G401 (cell line): ENCODE data around the gene WASHC2C. TPM values are rescaled to one million over a fixed set of nuclear protein-coding genes. Genes with fewer than 3 reads are reported as not detected.
"Not testable (repeated sequence)": the region's sequence is repeated elsewhere in the genome, so short reads cannot be mapped to it uniquely, and the experiment has no call there.

Experiments
- DNase-seq: peaks from one replicate; pipeline ENCODE4 v3.0.0-alpha.2; 2015; ENCODE audit warnings: low spot score
- in situ Hi-C: cut with HindIII; loops from 2 replicates; pipeline ENCODE4 v1.10.0; 2016; ENCODE audit warnings: low sequenced_read_pairs, mixed read lengths
- total RNA-seq: library from RNA; depleted of rRNA; stranded (reverse); fragments of >200 nt; shearing (Covaris generic); gene quantifications from 2 replicates; pipeline ENCODE4 v1.2.3, GENCODE V29; 2014; rRNA removed

WASHC2C gene
- total RNA-seq, 1 experiment from 2014 or later, result 34.3 TPM

DNA sequence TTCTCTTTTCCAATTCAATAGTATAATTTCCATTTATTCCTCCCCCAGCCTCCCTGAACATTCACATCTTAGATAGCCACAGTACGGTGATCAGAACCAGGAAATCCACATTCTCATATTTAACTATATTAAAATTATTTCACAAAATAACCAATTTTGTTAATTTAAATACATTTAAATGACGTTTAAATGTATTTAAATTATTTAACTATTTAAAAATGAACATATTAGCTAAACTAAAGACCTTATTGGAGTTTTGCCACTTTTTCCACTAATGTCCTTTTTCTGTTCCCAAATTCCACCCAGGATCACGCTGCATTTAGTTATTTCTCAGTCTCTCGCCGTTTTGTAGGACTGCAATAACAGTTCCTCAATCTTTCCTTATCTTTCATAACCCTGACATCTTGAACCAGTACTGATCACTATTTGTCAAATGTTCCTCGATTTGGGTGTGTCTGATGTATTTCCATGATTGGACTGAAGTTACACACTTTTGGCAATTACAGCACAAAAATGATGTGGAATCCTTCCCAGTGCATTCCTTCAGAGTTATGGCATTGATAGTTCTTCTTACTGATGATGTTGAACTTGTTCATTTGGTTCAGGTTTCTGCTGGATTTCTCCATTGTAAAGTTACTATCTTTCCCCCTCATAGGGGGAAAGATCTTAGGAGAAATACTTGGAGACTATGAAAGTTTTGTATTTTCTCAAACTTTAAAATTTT lies 93.2 kb downstream of the WASHC2C start:
- in situ Hi-C loops, DNase-seq: not testable (repeated sequence)

DNA sequence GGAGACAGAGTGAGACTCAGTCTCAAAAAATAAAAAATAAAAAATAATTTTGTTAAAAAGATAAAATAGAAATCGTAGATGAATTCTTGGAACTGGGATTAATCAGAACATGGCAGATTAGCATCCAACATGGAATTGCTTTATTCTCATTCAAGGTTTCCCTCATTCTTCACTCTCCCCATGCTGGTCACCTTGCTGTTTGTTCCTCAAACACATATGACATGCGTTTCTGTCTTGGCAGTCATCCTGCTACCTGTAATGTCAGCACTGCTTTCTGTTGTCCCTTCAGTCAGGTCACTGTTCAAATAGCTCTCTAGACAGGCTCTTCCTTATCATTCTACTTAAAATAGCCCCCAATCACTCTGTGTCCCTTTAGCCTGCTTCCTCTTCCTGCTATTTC lies 95.9 kb downstream of the WASHC2C start:
- DNase-seq, in situ Hi-C loops: not testable (repeated sequence)

Other genes with a start within 250 kb of the WASHC2C start
- gene ZFAND4, start 54.5 kb upstream of the WASHC2C start, total RNA-seq, result 7.9 and 8.7 TPM in 2 replicates
- 3.0 and 22.6 TPM in 2 replicates for gene AGAP4, start 120.2 kb downstream of the WASHC2C start, total RNA-seq
- 178 and 222 TPM in 2 replicates for gene TIMM23, start 245.2 kb downstream of the WASHC2C start, total RNA-seq